ENCODE measurements around the gene ARF6. TPM values are rescaled to one million over a fixed set of nuclear protein-coding genes. Genes with fewer than 3 reads are reported as not detected.

The ARF6 gene
- total and polyA plus RNA-seq, 10 of the 15 experiments (the other 5 are each of a cell fraction or from before 2014, with no cell fraction given) = 46.8 to 128 (median 71.9) TPM

GRCh38 chr14:49893309-49894213 lies 679 bp downstream of the ARF6 start (continued):
- TF ChIP-seq BCLAF1 (IDR thresholded peaks at IDR 0.05) (peak; percentile 49; the same call in 1 of the 2 replicates), DPF2 (IDR thresholded peaks at IDR 0.05) (peak; percentile 93), ZBED1 (IDR thresholded peaks at IDR 0.05; ENCODE audit: borderline replicate concordance) (no peak; the same call in 1 of the 2 replicates), ZSCAN29 (IDR thresholded peaks at IDR 0.05) (peak; percentile 20), PAX8 (IDR thresholded peaks at IDR 0.05) (no peak), STAT1 (conservative IDR thresholded peaks at IDR 0.05) (no peak; the same call in 1 of the 2 replicates), NR2C2 (IDR thresholded peaks at IDR 0.05; ENCODE audit: borderline replicate concordance, control insufficient read depth, insufficient read length, low read depth) (no peak), CTCF (IDR thresholded peaks at IDR 0.05 in 2 of 3, conservative IDR thresholded peaks at IDR 0.05 in 1 of 3; ENCODE audit: control insufficient read depth in 2 of 3, extremely low read depth in 1 of 3, insufficient read depth in 1 of 3, low read depth in 3 of 3, low read length in 3 of 3) (no peak), POLR2AphosphoS5 (IDR thresholded peaks at IDR 0.05; ENCODE audit: low read length) (peak; percentile 31; the same call in 1 of the 2 replicates), WRNIP1 (IDR thresholded peaks at IDR 0.05; ENCODE audit: borderline replicate concordance, low read depth, low read length) (no peak; the same call in 1 of the 2 replicates), NR2F1 (conservative IDR thresholded peaks at IDR 0.05) (peak; percentile 90), EGR1 (IDR thresholded peaks at IDR 0.05; ENCODE audit: borderline replicate concordance in 1 of 2, low read depth in 2 of 2, low read length in 2 of 2) (peak in 1 of 2 experiments; percentile 87; a peak in 2 of 3 replicates), CREB1 (IDR thresholded peaks at IDR 0.05; ENCODE audit: low read depth) (peak; percentile 25; the same call in 1 of the 2 replicates), FOXK2 (IDR thresholded peaks at IDR 0.05) (no peak)
- TF ChIP-seq, protein P1, sequence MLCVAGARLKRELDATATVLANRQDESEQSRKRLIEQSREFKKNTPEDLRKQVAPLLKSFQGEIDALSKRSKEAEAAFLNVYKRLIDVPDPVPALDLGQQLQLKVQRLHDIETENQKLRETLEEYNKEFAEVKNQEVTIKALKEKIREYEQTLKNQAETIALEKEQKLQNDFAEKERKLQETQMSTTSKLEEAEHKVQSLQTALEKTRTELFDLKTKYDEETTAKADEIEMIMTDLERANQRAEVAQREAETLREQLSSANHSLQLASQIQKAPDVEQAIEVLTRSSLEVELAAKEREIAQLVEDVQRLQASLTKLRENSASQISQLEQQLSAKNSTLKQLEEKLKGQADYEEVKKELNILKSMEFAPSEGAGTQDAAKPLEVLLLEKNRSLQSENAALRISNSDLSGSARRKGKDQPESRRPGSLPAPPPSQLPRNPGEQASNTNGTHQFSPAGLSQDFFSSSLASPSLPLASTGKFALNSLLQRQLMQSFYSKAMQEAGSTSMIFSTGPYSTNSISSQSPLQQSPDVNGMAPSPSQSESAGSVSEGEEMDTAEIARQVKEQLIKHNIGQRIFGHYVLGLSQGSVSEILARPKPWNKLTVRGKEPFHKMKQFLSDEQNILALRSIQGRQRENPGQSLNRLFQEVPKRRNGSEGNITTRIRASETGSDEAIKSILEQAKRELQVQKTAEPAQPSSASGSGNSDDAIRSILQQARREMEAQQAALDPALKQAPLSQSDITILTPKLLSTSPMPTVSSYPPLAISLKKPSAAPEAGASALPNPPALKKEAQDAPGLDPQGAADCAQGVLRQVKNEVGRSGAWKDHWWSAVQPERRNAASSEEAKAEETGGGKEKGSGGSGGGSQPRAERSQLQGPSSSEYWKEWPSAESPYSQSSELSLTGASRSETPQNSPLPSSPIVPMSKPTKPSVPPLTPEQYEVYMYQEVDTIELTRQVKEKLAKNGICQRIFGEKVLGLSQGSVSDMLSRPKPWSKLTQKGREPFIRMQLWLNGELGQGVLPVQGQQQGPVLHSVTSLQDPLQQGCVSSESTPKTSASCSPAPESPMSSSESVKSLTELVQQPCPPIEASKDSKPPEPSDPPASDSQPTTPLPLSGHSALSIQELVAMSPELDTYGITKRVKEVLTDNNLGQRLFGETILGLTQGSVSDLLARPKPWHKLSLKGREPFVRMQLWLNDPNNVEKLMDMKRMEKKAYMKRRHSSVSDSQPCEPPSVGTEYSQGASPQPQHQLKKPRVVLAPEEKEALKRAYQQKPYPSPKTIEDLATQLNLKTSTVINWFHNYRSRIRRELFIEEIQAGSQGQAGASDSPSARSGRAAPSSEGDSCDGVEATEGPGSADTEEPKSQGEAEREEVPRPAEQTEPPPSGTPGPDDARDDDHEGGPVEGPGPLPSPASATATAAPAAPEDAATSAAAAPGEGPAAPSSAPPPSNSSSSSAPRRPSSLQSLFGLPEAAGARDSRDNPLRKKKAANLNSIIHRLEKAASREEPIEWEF (IDR thresholded peaks at IDR 0.05; ENCODE audit: insufficient replicate concordance, low read depth, low read length) = no peak
- TF ChIP-seq, protein P2, sequence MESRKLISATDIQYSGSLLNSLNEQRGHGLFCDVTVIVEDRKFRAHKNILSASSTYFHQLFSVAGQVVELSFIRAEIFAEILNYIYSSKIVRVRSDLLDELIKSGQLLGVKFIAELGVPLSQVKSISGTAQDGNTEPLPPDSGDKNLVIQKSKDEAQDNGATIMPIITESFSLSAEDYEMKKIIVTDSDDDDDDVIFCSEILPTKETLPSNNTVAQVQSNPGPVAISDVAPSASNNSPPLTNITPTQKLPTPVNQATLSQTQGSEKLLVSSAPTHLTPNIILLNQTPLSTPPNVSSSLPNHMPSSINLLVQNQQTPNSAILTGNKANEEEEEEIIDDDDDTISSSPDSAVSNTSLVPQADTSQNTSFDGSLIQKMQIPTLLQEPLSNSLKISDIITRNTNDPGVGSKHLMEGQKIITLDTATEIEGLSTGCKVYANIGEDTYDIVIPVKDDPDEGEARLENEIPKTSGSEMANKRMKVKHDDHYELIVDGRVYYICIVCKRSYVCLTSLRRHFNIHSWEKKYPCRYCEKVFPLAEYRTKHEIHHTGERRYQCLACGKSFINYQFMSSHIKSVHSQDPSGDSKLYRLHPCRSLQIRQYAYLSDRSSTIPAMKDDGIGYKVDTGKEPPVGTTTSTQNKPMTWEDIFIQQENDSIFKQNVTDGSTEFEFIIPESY (IDR thresholded peaks at IDR 0.05) = no peak
